ENCODE measurements around the gene ABI3BP.

ABI3BP gene

GRCh38 chr3:100775669-100776068 is 217.6 kb downstream of the ABI3BP start:
- Histone ChIP-seq H3K9me3 (ENCODE audit: low read length) (no peaks in the 10 kb centered on the region), H3K27ac (ENCODE audit: low read depth, low read length, poor library complexity, severe bottlenecking) (no peak overlapping the region), H3K4me1 (ENCODE audit: insufficient read depth, low read length, severe bottlenecking) (no peaks in the 10 kb centered on the region), H3K4me3 (ENCODE audit: low read depth, low read length, poor library complexity, severe bottlenecking) (no peak overlapping the region), H3K9me2 (ENCODE audit: low read depth, low read length) (no peaks in the 10 kb centered on the region), H3F3A (ENCODE audit: insufficient read depth, low read length) (no peaks in the 10 kb centered on the region), H3K79me2 (ENCODE audit: insufficient read depth, low read length) (no peaks in the 10 kb centered on the region), H3K27me3 (ENCODE audit: insufficient read depth, low read length) (no peaks in the 10 kb centered on the region), H3K36me3 (ENCODE audit: insufficient read depth, low read length) (no peaks in the 10 kb centered on the region), H2AFZ (ENCODE audit: low read length) (no peak overlapping the region), H3K9ac (ENCODE audit: low read length) (no peak overlapping the region), H3K4me2 (ENCODE audit: low read length) (no peak overlapping the region), H4K20me1 (ENCODE audit: insufficient read depth, low read length) (no peaks in the 10 kb centered on the region)
- TF ChIP-seq CTCF (IDR thresholded peaks at IDR 0.05; ENCODE audit: low read length), result no peak
- TF ChIP-seq EZH2 (IDR thresholded peaks at IDR 0.05; ENCODE audit: borderline replicate concordance, low read length), result no peak

GRCh38 chr3:100775226-100775625 is 218.0 kb downstream of the ABI3BP start:
- Histone ChIP-seq H3K9me3 (ENCODE audit: low read length) (no peaks in the 10 kb centered on the region), H3K27ac (ENCODE audit: low read depth, low read length, poor library complexity, severe bottlenecking) (no peak overlapping the region), H3K36me3 (ENCODE audit: insufficient read depth, low read length) (no peaks in the 10 kb centered on the region), H3K27me3 (ENCODE audit: insufficient read depth, low read length) (no peaks in the 10 kb centered on the region), H3F3A (ENCODE audit: insufficient read depth, low read length) (no peaks in the 10 kb centered on the region), H3K4me1 (ENCODE audit: insufficient read depth, low read length, severe bottlenecking) (no peaks in the 10 kb centered on the region), H4K20me1 (ENCODE audit: insufficient read depth, low read length) (no peaks in the 10 kb centered on the region), H3K79me2 (ENCODE audit: insufficient read depth, low read length) (no peaks in the 10 kb centered on the region), H2AFZ (ENCODE audit: low read length) (no peak overlapping the region), H3K9me2 (ENCODE audit: low read depth, low read length) (no peaks in the 10 kb centered on the region), H3K4me2 (ENCODE audit: low read length) (no peak overlapping the region), H3K4me3 (ENCODE audit: low read depth, low read length, poor library complexity, severe bottlenecking) (no peak overlapping the region), H3K9ac (ENCODE audit: low read length) (no peak overlapping the region)
- TF ChIP-seq CTCF (IDR thresholded peaks at IDR 0.05; ENCODE audit: low read length), result no peak
- TF ChIP-seq EZH2 (IDR thresholded peaks at IDR 0.05; ENCODE audit: borderline replicate concordance, low read length), result no peak

GRCh38 chr3:100769693-100770092 is 223.5 kb downstream of the ABI3BP start:
- Histone ChIP-seq H3K4me3 (ENCODE audit: low read depth, low read length, poor library complexity, severe bottlenecking) (no peak overlapping the region), H3K4me2 (ENCODE audit: low read length) (no peak overlapping the region), H3K79me2 (ENCODE audit: insufficient read depth, low read length) (no peaks in the 10 kb centered on the region), H3K27me3 (ENCODE audit: insufficient read depth, low read length) (no peaks in the 10 kb centered on the region), H3K9me3 (ENCODE audit: low read length) (no peaks in the 10 kb centered on the region), H3K4me1 (ENCODE audit: insufficient read depth, low read length, severe bottlenecking) (no peaks in the 10 kb centered on the region), H3K36me3 (ENCODE audit: insufficient read depth, low read length) (no peaks in the 10 kb centered on the region), H2AFZ (ENCODE audit: low read length) (no peak overlapping the region), H3K27ac (ENCODE audit: low read depth, low read length, poor library complexity, severe bottlenecking) (no peak overlapping the region), H4K20me1 (ENCODE audit: insufficient read depth, low read length) (no peaks in the 10 kb centered on the region), H3K9ac (ENCODE audit: low read length) (no peak overlapping the region), H3K9me2 (ENCODE audit: low read depth, low read length) (no peaks in the 10 kb centered on the region), H3F3A (ENCODE audit: insufficient read depth, low read length) (no peaks in the 10 kb centered on the region)
- TF ChIP-seq CTCF (IDR thresholded peaks at IDR 0.05; ENCODE audit: low read length) (no peak), EZH2 (IDR thresholded peaks at IDR 0.05; ENCODE audit: borderline replicate concordance, low read length) (no peak)

Data from OCI-LY1 (cell line).